HG03565 (cell line): Measurements from ENCODE around the gene UQCRHL.
"Not testable (repeated sequence)": the region's sequence is repeated elsewhere in the genome, so short reads cannot be mapped to it uniquely, and the experiment has no call there.

Source experiments
- ATAC-seq: cut with Tn5 transposase; IDR thresholded peaks from one replicate; pipeline ENCODE4 v1.9.1; 2021; ENCODE audit warnings: mild to moderate bottlenecking, moderate library complexity; ENCODE audit not compliant: unreplicated experiment

UQCRHL gene

GRCh38 chr1:15807549-15807948, at the start of gene UQCRHL:
Gene UQCRHL (minus strand): TSS chr1:15807649. CDS start chr1:15807649, 0 bp downstream.
- not testable (repeated sequence) for ATAC-seq

- ATAC-seq, result no peak
These were observed 49.4 kb upstream of the UQCRHL start for GRCh38 chr1:15856888-15857287.

- ATAC-seq, result no peak
These were observed 45.4 kb upstream of the UQCRHL start for GRCh38 chr1:15852828-15853302.

- no peak for ATAC-seq
These were observed 44.8 kb upstream of the UQCRHL start for GRCh38 chr1:15852036-15852827.

- no peak for ATAC-seq
These were observed 44.0 kb upstream of the UQCRHL start for GRCh38 chr1:15851210-15852035.

GRCh38 chr1:15850471-15851001, 43.1 kb upstream of the UQCRHL start:
- no peak for ATAC-seq

- no peak for ATAC-seq
These were observed 42.4 kb upstream of the UQCRHL start for GRCh38 chr1:15849775-15850324.

- no peak for ATAC-seq
These were observed 41.7 kb upstream of the UQCRHL start for GRCh38 chr1:15848929-15849774.

- peak; percentile 9 for ATAC-seq
These were observed 40.9 kb upstream of the UQCRHL start for GRCh38 chr1:15848143-15848928.

GRCh38 chr1:15847893-15848142, 40.4 kb upstream of the UQCRHL start:
- ATAC-seq, result peak; percentile 1

- ATAC-seq, result peak; percentile 54
These were observed 39.8 kb upstream of the UQCRHL start, which contains the start of gene SPEN for GRCh38 chr1:15847100-15847892. Gene SPEN (plus strand): TSS chr1:15847707. CDS start chr1:15848068, 361 bp downstream.

- not testable (repeated sequence) for ATAC-seq
These were observed 38.6 kb upstream of the UQCRHL start for GRCh38 chr1:15846056-15846455.

GRCh38 chr1:15843826-15844572, 36.5 kb upstream of the UQCRHL start:
- no peak for ATAC-seq

GRCh38 chr1:15838721-15839120, 31.3 kb upstream of the UQCRHL start:
- no peak for ATAC-seq

- no peak for ATAC-seq
These were observed 30.5 kb upstream of the UQCRHL start for GRCh38 chr1:15837931-15838330.

- ATAC-seq, result no peak
These were observed 29.6 kb upstream of the UQCRHL start for GRCh38 chr1:15836772-15837669.

- ATAC-seq, result not testable (repeated sequence)
These were observed 29.0 kb upstream of the UQCRHL start for GRCh38 chr1:15836511-15836771.
